Keratinocyte (primary cell): Measurements from ENCODE around the gene TFDP2.

Source experiments
- EZH2 ChIP-seq: IDR thresholded peaks from one replicate; pipeline ENCODE4 v1.6.1; 2012; ENCODE audit warnings: inconsistent platforms, mild to moderate bottlenecking, low read length, moderate library complexity
- TF ChIP-seq, protein P1 (sequence below), 3 experiments: IDR thresholded peaks in 1 of 3; conservative IDR thresholded peaks in 1 of 3; optimal IDR thresholded peaks in 1 of 3; 2 replicates in 2 of 3; 3 replicates in 1 of 3; pipeline versions ENCODE3 to v1.5.1; 2011; ENCODE audit warnings: low read length in 3 of 3, mild to moderate bottlenecking in 3 of 3, moderate library complexity in 2 of 3, control low read depth in 1 of 3, inconsistent platforms in 1 of 3; ENCODE audit not compliant: insufficient read depth in 2 of 3; ENCODE audit errors: extremely low read depth in 1 of 3

DNA sequence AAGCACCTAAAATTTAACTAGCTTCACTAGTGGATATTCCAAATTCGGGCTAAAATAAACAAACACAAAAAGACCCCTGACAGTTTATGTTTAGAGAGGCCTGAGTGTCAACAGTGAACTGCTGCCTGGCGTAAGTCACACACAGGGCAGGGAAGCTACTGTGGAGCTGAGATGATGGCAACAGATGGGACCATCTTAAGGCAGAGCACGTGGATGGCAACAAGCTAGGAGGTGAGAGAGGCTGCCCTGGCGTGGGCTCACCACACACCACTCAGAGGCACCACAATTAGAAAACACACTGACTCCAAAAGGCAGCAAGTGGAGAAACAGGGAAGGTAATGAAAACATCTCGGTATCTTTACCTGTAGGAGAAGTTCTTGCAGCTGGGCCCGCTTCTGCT is 179.6 kb downstream of the TFDP2 start:
- TF ChIP-seq, protein P1, sequence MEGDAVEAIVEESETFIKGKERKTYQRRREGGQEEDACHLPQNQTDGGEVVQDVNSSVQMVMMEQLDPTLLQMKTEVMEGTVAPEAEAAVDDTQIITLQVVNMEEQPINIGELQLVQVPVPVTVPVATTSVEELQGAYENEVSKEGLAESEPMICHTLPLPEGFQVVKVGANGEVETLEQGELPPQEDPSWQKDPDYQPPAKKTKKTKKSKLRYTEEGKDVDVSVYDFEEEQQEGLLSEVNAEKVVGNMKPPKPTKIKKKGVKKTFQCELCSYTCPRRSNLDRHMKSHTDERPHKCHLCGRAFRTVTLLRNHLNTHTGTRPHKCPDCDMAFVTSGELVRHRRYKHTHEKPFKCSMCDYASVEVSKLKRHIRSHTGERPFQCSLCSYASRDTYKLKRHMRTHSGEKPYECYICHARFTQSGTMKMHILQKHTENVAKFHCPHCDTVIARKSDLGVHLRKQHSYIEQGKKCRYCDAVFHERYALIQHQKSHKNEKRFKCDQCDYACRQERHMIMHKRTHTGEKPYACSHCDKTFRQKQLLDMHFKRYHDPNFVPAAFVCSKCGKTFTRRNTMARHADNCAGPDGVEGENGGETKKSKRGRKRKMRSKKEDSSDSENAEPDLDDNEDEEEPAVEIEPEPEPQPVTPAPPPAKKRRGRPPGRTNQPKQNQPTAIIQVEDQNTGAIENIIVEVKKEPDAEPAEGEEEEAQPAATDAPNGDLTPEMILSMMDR (optimal IDR thresholded peaks at IDR 0.05 in 1 of 3, IDR thresholded peaks at IDR 0.05 in 1 of 3, conservative IDR thresholded peaks at IDR 0.05 in 1 of 3; ENCODE audit: extremely low read depth in 1 of 3, insufficient read depth in 2 of 3, low read length in 3 of 3): no peak
- TF ChIP-seq EZH2: no peak
